ENCODE measurements around the gene CDK4.

Gene CDK4

DNA sequence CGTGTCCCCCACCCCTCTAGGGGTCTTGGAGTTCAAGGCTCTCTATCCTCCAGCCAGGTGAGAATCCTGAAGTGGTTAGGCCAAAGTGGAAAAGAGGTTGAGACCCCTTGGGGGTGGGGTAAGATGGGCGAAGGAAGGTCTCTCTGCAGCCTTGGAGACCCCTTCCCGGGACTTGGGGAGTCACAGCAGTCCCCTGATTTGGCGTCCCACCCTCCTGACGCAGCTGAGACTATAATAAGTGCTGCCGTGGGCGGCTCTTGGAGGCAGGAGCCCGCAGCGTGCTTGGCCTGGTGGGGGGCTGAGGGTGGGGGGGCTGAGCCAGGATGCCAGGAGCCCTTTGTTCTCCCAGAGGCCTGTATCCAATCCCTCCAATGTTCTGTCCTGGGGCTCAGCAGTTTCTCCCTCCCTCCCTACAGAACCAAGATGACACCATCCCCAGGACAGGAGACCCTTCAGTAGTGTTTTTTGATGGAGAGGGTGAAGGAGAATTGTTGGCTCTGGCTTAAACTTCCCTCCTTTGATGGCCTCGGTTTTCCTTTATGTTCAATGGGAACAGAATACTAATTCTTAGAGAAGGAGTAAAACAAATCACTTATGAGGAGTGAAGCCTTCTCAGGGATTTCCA, 12.1 kb downstream of the CDK4 start:
- no peak for DNase-seq (ENCODE audit: low read depth in 3 of 3)

- DNase-seq (ENCODE audit: low read depth in 3 of 3) = no peak
Observed at GRCh38 chr12:57739387-57739786, 12.7 kb downstream of the CDK4 start.

GRCh38 chr12:57738661-57739237, 13.4 kb downstream of the CDK4 start, which contains the start of gene AGAP2:
TSS of gene AGAP2 (minus strand) at chr12:57738742. CDS start at chr12:57738246, 496 bp downstream.
- DNase-seq (ENCODE audit: low read depth in 3 of 3) = no peak

- DNase-seq (ENCODE audit: low read depth in 3 of 3) = no peak
Observed at GRCh38 chr12:57737467-57738460, 14.3 kb downstream of the CDK4 start.

- no peak for DNase-seq (ENCODE audit: low read depth in 3 of 3)
Observed at GRCh38 chr12:57736741-57737466, 15.2 kb downstream of the CDK4 start.

DNA sequence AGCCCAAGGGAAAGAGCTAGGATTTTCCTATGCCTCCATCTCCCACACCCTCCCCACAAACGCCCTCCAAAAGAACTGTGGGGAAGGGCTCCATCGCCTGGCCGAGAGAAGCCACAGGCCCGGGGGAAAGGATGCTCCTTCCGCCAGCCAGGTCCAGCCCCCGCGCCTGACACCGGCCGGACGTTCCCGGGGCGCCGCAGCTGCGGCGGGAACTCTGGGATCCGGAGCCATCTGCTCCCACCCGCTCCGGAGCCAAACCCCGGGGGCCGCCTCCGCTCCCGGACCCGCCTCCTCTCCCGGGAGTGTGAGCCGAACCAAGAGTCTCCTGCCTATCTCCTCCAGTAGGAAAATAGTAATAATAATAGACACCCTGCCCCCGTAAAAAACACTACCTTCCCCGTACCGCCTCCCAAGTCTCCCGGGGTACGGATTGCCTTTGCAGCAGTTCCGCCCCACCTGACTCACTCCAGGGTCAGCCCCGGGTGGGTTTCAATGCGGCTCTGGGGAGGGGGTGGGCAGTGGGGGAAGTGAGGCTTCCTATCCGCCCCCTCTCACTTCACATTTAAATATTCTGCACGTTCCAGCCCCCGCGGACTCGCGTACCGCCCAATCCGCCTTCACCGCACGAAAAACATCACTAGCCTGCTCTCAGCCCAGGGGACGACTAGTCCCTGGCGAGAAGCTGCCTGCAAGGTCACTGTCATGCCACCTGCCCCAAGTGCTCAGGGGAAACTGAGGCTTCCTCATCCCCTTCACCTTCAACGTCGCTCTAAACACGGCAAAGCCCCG, 16.0 kb downstream of the CDK4 start:
- DNase-seq (ENCODE audit: low read depth in 3 of 3) = no peak

DNA sequence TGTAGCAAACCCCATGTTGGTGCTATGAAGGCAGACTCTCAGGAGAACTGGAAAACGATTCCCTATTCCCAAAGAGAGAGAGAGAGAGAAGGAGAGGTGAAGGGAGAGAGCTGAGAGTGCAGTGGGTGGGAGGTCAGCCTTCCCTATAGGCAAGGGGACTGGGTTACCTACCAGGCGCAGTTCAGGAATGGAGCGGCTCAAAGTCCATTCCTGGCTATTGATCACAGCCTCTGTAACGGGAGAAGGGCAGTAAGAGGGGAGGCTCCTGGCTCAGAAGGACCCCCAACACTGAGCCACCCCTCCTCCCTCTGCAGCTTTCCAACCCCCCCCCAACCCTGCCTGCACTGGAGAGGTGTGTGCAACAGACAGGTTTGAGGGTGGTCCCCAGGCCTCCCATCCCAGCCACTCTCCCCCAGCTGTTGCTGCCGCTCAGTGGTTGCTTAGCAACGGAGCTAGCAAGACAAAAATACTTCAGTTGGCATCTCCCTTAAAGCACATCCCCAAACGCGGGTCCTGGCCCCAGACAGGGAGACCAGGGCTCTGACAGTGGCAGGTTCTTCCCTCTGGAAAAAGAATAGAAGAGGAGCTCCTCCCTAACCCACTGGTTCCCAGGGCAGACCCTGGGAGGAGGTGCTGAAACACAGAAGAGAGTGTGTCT, 16.8 kb downstream of the CDK4 start:
- no peak for DNase-seq (ENCODE audit: low read depth in 3 of 3)

DNA sequence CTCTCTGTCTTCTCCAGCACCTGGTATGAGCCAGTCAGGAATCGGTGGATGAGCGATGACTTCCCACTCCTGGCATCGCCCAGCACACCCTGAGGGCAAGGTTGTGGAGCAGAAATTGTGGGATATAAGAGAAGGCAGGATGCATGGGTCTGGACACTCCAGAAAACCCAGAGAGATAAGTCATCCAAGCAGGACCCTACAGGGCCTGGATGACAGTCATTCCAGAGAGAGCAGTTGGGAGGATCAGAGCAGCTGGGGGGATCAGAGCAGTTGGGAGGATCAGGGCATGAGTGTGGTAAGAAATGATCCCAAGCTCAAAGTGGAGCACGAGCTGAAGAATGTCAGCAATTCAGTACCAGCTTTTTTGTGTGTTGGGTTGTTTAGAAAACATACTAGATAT, 17.5 kb downstream of the CDK4 start:
- no peak for DNase-seq (ENCODE audit: low read depth in 3 of 3)

GRCh38 chr12:57733928-57734327, 18.2 kb downstream of the CDK4 start:
- no peak for DNase-seq (ENCODE audit: low read depth in 3 of 3)

DNA sequence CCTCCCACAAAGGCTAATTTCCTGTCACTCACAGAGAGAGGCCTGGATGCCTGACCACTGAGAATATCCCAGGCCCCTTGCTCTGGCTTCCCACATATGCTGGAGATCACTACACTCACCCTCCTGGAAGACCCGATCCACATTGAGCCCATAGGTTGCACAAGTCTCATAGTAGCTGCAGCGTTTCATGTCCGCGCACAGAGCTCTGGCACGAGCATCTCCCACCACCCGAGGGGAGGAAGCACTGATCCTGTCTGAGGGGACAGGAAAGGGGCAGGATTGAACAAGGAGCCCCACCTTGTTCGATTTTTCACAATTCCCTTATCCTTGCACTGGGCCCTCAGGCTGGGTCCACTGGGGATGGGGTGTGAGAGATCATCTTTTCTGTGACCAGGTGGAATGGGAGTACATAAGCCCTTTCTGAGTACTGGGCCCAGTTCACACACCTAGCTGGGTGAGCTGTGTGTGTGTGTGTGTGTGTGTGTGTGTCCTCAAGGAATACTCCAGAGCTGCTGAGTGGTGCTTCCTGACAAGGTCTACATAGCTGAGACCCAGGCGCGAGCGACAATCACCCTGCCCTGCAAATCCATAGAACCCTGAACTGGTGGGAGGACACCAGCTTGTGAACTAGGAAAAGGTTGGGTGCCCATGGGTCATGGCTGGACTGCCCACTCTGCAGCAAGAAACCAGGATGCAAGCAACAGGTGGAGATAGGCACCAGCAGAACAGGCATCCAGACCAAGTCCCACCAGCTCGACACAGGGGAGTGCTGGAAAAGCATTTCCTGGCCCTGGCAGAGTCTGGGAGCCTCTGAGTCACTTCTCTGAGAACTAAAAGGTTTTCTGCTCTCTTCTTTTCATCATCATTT, 19.1 kb downstream of the CDK4 start:
- DNase-seq (ENCODE audit: low read depth in 3 of 3) = no peak

DNA sequence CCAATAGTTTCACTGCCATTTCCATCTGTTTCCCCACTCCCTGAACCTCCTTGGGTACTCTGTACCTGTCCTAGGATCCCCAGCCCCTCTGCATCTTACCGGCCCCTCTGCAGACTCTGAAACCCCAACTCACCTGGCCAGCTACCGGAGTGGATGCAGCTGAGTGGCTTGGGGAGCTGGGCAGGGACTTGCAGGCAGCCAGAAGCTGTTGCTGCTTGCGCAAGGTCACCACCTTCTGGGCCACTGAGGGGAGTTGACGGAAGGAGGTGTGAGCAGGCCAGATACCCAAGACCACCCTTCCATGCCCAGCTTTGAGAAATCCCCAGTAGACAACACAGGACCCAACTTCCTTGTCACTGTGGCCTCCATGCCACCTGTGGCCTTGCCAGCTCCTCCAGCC, 19.8 kb downstream of the CDK4 start:
- no peak for DNase-seq (ENCODE audit: low read depth in 3 of 3)

GRCh38 chr12:57731411-57732080, 20.6 kb downstream of the CDK4 start:
- no peak for DNase-seq (ENCODE audit: low read depth in 3 of 3)

GRCh38 chr12:57730336-57731067, 21.6 kb downstream of the CDK4 start:
- no peak for DNase-seq (ENCODE audit: low read depth in 3 of 3)

DNA sequence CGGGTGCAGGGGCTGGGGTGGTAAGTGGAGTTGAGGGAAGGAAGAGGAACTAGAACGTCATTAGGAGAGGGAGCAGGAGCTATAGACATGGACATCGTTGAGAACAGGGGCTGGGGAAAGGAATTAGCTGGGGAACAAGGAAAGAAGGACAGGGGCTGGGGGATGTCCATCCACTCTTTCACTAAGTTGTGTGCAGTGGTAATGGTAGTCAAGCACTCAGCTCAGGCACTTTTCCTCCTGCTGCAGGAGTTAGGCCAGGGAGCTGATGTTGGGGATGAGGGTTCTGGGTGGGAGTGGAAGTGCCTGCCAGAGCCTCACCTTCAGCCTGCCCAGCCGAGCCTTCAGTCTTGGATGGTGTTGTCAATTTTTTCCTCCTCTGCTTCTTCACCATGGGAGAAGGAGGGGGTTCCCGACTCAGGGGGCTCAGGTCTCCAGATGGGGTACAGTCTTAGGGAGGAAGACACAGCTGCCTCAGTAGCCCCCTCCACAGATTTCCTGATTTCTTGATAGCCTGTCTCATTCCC, 22.7 kb downstream of the CDK4 start:
- DNase-seq (ENCODE audit: low read depth in 3 of 3) = no peak

DNA sequence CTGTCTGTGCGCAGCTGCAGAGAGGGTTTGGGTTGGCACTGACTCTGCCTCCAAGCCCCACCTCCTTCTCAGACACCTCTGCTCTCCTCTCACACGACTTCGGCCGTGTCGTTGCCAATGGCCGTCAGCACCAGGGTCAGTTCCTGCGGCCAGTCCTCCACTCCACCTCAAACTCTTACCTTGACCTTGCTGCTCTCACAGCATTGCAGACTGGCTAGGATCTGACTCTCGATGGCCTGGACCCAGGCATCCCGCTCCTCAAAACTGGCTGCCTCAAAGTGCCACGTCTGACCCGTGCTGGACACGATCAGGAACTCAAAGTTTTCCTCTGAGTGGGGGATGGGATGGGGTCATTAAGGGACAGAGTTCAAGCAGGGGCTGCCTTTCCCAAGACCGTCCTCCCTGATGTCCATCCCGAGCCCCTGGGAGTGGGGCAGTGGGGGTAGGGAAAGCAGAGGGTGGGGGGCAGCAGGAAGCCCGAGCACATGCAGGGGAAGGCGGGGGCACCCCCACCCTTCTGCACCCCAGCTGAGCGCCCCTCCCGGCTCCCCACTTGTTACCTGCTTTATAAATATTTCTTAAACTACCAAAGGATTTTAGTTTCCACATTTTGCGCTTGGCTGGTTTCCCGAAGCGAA, 24.2 kb downstream of the CDK4 start:
- DNase-seq (ENCODE audit: low read depth in 3 of 3) = no peak

GRCh38 chr12:57726884-57727757, 25.0 kb downstream of the CDK4 start:
- DNase-seq (ENCODE audit: low read depth in 3 of 3) = no peak

All from stimulated activated CD4-positive, alpha-beta T cell treated with anti-CD3 and anti-CD28 coated beads, TNF-alpha, amount 100 ng/mL, for 24 hours (primary cell).